ENCODE results near the gene BLOC1S3.

The BLOC1S3 gene

DNA sequence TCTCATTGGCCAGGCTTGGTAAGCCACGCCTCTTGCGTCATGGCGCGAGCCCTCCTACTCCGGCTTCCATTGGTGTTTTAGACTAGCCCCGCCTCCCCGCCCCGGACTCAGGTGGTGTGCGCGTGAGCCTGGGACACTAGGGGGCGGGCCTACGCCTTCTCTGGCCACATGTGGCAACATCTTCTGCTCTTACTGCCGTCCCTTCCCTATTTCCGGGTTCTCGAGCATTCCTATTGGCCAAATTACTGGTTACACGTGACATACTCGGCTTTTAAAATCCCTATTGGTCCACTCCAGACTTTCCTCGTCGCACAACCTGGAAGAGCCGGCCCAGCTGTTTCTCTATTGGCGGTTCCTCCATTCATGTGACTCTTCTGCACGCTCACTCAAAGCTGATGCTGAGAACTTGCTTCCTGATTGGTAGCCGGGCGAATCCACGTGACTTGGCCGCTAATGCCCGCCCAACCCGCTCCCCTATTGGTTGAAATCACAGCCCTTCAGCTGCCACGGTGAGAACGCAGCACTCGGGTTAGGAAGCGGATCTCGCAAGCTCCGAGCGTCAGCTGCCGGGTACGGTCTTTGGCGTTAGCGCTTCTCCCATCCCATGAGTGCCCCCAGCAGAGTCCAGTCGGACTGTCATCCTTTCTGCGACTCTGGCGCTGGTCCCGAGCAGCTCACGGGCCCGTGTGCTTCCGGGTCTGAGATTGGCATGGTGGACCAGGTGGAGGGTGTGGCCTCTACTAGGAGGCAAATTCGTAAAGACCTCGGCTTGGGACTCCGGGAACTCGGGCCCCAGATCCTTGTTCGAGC lies at the start of gene BLOC1S3:
Gene BLOC1S3 (plus strand): TSS at position 523 of the 810 bp plus-strand sequence. CDS start 513 bp downstream, outside the sequence.
- DNase-seq (ENCODE audit: low read depth): peak; percentile 100

GRCh38 chr19:45128806-45129205 lies 49.8 kb upstream of the BLOC1S3 start:
- no peak for DNase-seq (ENCODE audit: low read depth)

- DNase-seq (ENCODE audit: low read depth): no peak
Measured at GRCh38 chr19:45130236-45130635, 48.3 kb upstream of the BLOC1S3 start.

DNA sequence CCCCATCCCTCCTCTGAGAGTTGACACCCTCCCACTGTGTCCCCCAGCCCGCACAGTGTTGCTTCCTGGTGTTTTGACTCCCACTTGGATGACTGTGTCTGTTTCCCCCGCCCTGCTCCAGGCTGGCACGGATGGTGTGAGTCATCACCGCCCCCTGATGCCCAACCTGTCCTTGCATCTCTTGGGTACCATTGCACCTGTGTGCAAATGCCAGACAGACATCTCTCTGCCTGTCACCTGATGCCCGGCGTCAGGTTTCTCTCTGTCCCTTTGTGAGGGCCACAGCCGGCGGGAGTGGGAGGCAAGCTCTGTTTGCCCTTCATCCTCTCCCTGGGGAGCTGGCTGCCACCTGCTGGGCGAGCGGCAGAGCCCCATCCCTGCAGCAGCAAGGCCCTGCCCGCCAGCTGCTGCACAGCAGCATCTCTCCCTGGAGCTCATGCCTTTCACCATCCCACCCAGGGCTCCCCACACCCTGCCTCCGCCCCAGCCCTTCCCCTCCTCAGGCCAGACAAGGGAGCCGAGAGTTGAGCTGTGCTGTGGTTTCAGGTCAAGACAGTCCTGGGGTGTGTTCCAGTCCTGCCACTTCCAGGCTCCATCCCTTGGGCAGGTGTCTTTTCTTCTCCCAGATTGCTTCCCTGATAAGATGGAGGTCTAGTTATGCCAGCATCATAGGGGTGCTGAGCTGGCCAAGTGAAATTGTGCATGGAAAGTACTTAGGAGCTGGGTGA lies 47.5 kb upstream of the BLOC1S3 start:
- peak; percentile 42 for DNase-seq (ENCODE audit: low read depth)

DNA sequence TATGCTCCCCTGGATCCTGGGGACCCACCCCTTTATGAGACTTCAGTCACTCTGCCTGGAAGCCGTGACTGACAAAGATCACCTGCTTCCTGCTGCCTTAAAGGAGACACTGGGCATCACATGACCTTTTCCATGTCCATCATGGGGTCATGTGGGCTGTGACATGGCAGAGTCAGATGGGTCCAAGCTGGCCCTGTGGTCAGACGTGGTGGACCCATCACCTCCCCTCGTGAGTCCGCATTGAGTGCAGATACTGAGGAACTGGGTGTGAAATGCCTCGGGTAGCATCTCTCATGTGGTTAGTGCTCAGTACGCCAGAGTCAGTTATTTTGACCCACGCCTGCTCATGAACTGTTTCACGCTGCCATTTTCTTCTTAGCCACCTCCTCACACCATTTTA lies 44.9 kb upstream of the BLOC1S3 start:
- no peak for DNase-seq (ENCODE audit: low read depth)

DNA sequence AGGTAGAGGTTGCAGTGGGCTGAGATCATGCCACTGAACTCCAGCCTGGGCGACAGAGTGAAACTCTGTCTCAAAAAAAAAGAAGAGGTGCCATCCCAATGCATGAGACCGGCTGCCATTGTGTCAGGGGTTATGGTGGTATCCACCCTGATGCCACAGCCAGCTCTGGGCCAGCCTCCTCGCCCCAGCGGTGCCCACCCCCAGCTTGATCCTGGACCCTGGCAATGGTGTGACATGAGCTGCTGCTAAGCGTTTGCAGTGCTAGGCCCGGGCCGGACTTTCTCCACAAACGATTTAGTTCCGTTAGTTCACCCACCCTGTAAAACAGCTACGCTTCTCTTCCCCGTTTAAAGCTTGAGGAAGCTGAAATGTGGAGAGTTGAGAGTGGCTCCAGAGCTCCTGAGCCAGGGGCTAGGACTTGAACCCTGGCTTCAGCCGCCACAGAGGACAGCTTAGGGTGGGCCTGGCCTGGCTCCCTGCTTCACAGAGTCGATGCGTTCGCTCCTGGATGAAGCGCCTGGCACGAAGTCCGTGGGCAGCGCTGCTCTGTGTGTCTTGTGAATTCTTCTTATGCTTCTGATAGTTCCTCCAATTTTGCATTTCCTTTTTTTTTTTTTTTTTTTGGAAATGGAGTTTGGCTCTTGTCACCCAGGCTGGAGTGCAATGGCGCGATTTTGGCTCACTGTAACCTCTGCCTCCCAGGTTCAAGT lies 43.3 kb upstream of the BLOC1S3 start:
- DNase-seq (ENCODE audit: low read depth): no peak

GRCh38 chr19:45136507-45137178 lies 41.9 kb upstream of the BLOC1S3 start:
- no peak for DNase-seq (ENCODE audit: low read depth)

DNA sequence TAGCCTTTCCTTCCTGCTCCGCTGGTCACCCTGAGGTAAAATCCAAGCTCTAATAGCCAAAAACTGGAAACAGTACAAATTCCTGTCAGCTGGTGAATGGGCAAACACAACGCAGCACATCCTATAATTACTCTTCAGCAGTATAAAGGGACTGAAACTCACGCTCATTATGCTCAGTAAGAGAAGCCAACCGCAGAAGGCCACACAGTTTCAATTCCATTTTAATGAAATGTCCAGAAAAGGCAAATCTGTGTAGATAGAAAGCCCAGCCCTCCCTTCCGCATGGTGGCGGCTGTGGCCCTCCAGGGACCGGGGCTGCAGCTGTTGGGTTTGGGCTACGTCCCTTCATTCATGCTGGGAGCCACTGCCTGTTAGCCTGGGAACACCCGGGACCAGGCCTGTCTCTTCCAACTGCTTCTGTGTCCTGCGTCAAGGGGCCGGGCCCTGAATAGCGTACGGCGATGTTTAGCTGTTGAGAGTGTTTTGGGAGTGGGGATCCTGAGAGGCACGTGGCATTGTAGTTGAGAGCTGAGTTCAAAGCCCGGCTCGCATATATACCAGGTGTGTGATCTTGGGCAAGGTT lies 41.3 kb upstream of the BLOC1S3 start:
- no peak for DNase-seq (ENCODE audit: low read depth)

DNA sequence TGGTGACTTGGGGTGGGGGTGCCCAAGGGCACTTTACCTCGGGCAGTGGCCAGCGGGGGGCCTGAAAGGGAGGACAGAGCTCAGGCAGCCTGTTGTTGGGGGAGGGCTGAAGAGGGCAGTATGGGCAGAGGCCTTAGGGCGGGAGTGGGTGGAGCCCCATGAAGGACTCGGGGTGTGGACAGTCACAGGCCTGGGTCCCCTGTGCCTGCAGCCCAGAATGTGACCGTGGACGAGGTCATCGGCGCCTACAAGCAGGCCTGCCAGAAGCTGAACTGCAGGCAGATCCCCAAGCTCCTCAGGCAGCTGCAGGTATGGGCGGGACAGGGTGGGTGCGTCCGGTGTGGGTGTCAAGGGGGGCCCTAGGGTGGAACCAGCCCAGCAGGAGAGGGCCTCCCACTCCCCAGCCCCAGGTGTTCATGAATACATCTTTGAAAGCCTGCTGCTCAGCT lies 40.3 kb upstream of the BLOC1S3 start:
- no peak for DNase-seq (ENCODE audit: low read depth)

GRCh38 chr19:45139286-45140143 lies 39.1 kb upstream of the BLOC1S3 start:
- no peak for DNase-seq (ENCODE audit: low read depth)

- DNase-seq (ENCODE audit: low read depth): no peak
Measured at GRCh38 chr19:45140144-45140503, 38.5 kb upstream of the BLOC1S3 start.

DNA sequence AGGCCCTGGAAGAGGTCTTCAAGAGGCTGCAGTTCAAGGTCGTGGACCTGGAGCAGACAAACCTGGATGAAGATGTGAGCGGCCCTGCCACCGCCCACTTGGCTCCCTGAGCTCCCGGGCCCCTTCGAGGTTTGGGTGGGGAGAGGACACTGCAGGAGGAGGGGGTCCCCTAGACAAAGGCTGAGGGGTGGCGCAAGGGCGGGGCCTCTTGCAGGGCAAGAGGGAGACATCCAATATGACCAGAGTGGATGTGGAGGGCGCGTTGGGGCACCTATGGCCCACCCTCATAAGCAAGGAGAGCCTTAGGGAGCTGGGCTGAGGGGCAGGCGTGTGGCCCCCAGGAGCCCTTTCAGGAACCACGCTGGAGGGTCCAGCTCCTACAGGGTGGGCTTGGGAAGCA lies 38.1 kb upstream of the BLOC1S3 start:
- DNase-seq (ENCODE audit: low read depth): no peak

- DNase-seq (ENCODE audit: low read depth): no peak
Measured at GRCh38 chr19:45141203-45141900, 37.2 kb upstream of the BLOC1S3 start.

- DNase-seq (ENCODE audit: low read depth): no peak
Measured at GRCh38 chr19:45142016-45142725, 36.4 kb upstream of the BLOC1S3 start.

GRCh38 chr19:45142726-45143110 lies 35.9 kb upstream of the BLOC1S3 start:
- DNase-seq (ENCODE audit: low read depth): no peak

DNA sequence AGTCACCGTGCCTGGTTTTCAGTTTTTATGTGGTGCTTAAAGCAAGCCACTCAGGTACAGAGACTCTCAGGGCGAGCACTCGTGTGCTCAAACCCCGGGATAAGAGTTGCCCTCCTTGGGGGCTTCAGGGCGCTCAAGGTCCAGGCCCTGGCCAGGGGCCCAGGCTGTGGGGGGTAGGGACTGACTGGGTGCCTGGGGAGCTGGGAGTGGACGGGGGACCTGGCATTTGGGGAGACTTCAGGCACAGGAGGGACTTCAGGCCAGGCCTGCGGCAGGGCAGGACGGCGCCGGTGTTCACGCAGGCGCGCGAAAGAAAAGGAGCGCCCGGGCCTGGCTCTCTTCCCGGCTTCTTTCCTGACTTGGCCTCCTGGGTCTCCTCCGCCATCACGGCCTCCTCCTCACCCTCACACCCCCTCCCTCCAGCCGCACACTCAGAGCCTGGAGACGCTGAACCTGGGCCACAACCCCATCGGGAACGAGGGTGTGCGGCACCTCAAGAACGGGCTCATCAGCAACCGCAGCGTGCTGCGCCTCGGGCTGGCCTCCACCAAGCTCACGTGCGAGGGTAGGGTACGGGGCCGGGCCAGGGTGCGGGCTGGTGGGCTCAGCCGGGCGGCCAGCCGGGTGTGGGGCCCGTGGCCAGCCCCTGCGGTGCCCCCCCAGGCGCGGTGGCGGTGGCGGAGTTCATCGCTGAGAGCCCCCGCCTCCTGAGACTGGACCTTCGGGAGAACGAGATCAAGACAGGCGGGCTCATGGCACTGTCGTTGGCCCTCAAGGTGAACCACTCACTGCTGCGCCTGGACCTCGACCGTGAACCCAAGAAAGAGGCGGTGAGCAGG lies 33.9 kb upstream of the BLOC1S3 start:
- no peak for DNase-seq (ENCODE audit: low read depth)

- DNase-seq (ENCODE audit: low read depth): no peak
Measured at GRCh38 chr19:45145270-45146189, 33.1 kb upstream of the BLOC1S3 start.

DNA sequence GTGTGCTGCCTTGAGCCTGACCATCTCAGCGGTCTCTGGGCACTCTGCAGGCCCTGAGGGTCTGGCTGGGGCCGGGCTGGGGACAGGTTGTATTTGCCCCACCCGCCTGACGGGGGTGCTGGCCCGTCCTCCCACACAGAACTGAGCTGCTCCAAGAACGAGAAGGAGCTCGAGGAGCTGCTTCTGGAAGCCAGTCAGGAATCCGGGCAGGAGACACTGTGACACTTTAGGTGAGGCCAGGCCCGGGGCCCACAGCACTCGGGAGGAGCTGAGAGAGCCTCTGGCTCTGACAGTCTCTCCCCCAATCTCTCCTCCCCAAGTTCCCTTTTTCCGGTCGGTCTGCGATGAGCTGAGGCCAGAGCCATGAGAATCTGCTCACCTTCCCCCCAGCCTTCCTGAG lies 32.3 kb upstream of the BLOC1S3 start:
- DNase-seq (ENCODE audit: low read depth): peak; percentile 5

All from amniotic epithelial cell (primary cell).